GM11168 (cell line): Measurements from ENCODE around the gene AIRE.
"Not testable (repeated sequence)": the region's sequence is repeated elsewhere in the genome, so short reads cannot be mapped to it uniquely, and the experiment has no call there.

Experiments used
- in situ Hi-C: fragments of 300-500 bp; cut with MboI; formaldehyde crosslinking; loops from one replicate; pipeline ENCODE4 v1.12.0; 2022; ENCODE audit warnings: low sequenced_read_pairs; ENCODE audit not compliant: unreplicated experiment

The AIRE gene

DNA sequence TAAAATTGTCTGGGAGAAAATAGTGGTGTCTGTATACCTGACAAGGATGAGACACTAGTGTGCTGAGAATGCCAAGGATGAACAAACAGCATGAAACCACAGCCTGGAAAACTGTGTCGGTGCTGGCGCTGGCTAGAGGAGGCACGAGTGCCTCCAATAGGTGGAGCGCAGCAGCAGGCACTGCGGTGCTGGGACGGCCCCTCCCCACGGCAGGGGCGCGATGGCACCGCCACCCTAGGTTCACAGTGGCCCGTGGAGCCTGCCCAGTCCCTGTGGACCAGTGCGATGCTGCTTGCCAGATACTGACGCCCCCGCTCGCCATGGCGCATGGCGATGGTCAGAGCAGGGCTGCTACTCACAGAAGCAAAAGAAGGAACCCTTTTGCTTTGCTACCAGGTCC lies 46.7 kb downstream of the AIRE start:
- in situ Hi-C loops: no loop called here

DNA sequence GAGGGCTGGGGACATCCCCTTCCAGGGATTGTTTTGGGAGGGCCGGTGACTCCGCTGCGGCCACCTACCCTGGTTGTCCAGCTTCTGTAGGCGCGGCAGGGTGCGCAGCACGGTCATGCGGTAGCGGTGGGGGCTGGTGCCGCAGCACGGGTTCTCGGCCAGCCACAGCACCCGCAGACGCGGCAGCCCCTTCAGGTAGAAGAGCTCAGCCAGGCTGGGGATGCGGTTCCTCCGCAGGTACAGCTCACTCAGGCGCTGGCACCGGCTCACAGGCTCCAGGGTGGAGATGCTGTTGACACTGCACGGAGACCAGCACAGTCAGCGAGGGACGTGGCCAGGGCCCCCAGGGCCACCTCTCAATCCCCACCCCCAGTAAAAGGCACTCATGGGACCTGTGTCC lies 47.3 kb downstream of the AIRE start:
- in situ Hi-C loops: no loop called here

DNA sequence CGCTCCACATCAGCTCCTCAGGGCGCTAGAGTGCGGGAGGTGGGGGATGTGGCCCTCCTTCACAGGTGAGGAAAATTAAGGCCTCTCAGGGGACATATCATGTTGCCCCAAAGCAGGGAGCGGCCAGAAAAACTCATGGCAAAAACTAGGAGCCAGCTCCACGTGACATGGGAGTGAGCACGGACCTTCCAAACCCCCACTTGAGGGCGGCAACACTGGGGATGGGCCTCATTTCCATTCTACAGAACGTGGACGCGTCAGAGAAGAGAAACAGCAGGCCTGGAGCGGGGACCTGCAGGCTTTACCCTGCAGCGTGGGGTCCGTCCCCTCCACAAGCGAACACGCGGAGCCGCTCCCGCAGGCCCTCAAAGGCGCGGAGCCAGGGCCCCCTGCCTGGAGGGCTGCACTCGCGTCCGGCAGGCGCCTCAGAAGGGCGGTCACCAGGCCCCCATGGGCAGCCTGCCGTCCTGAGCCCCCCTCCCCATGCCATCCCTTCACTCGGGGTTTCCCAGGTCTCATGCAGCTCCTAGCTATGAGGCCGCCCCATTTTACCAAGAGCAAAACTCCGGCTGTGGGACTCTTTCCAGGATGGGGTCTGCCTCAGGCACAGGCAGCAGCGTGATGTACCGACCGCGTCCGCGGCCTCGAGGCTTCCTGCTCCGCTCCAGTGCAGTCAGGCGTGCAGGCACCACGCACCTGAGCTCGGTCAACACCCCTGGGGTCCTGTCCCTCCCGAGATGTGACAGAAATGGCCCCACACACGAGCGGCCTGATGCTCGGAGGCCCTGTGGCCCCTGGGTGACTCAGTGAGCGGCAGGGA lies 48.0 kb downstream of the AIRE start:
- in situ Hi-C loops: no loop called here

GRCh38 chr21:44334329-44335030 lies 48.8 kb downstream of the AIRE start:
- in situ Hi-C loops: no loop called here

- in situ Hi-C loops: no loop called here
These were observed 49.8 kb downstream of the AIRE start for GRCh38 chr21:44335266-44336059.

GRCh38 chr21:44337449-44337848 lies 51.8 kb downstream of the AIRE start:
- in situ Hi-C loops: no loop called here

DNA sequence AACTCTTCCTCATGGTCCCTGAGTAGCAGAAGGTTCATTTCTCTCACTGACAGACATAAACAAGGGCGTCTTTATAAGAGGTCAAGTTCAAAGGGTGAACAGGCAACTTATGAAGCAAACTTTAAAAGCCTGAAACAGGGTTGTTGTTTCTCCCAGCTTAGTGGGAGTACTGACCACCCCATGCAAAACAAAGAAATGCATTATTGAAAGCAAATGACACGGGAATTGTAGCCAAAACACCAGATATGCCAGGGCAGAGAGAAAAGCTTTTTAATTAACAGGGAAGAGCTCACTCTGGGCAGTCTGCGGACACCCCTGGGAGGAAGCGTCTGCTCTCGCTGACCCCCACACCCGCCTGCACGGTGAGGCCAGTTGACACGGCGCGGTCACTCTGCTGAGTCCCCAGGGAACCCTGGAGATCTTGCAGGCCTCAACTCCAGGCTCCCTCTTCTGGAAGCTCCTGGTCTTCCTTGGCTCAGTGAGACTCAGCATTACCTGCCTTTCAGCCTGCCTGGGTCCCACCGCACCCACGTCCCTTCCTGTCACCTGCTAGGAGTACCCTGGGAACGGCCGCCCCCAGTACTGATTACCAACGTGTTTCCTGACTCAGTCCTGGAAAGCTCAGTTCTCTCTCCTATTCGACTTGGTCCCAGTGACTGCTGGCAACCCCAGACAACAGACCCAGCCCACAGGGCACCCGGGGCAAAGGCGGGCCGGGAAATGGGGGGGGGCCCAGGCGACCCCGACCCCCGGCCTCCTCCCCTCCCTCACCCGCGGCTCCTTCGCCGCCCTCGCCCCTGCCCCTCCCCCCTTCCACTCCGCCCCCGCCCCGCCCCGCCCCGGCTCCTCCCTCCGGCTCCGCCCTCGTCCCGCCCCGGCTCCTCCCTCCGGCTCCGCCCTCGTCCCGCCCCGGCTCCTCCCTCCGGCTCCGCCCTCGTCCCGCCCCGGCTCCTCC lies 52.5 kb downstream of the AIRE start:
- in situ Hi-C loops: no loop called here

DNA sequence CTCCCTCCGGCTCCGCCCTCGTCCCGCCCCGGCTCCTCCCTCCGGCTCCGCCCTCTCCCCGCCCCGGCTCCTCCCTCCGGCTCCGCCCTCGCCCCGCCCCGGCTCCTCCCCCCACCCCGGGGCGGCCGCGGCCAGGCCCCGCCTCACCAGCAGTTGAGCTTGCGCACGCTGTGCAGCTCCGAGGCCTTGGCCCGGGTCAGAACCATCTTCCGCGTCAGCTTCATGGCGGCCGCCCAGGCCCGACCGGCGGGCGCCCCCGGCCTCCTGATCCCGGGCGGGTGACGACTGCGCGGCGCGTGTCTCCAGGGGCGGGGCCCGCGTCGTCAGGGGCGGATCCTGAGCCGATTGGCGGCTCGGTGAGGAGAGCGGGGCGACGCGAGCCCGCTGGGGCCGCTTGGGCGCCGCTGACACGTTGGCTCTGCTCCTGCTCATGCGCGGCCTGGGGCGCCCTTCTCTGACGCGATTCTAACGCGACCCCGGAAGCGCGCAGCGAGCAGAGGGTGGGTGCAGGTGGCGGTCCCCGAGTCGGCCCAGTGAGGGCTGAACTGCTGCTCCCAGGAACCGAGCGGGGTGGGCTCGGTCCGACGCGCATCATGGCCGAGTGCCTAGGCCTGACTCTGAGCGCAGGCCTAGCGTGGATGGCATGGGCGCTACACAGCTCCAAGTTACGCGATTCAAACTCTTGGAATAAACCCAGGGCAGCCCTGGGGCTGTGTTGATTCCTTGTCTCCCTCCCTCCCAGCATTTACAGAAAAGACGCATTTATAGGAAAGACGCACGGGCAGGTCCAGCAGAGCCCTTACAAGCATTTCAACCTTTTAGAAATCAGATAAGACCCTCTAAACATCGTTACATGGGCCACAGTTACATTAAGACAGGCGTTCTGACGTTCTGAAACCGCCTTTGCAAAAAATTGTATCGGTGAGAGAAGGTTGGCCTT lies 53.6 kb downstream of the AIRE start, which contains the start of gene CFAP410:
CFAP410 (minus strand) TSS at position 420 of the 940 bp plus-strand sequence; CDS start at position 224, 196 bp downstream.
- in situ Hi-C loops: no loop called here

DNA sequence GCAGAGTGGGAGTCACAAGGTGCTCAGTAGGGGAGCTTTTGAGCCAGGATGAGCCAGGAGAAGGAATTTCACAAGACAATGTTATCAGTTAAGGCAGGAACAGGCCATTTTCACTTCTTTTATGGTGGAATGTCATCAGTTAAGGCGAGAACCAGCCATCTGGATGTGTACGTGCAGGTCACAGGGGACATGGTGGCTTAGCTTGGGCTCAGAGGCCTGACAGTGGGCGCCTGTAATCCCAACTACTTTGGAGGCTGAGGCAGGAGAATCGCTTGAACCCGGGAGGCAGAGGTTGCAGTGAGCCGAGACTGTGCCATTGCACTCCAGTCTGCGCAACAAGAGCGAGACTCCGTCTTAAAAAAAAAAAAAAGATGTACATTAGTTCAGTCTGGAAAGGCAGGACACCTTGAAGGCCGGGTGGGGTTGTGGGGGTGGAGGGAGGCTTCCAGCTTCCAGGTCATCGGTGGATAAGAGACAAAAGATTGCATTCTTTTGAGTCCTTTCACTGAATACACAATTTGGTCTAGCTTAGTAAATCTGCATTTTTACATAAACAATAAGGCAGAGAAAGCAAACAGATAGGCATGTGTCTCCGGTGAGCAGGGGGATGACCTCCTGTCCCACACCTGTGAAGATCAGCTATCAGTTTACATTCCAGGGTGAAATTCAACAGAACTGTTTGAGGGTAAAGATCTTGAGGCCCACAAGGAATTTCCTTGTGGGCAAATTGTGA lies 56.2 kb downstream of the AIRE start:
- in situ Hi-C loops: not testable (repeated sequence)

GRCh38 chr21:44342981-44343380 lies 57.3 kb downstream of the AIRE start:
- in situ Hi-C loops: not testable (repeated sequence)

- in situ Hi-C loops: no loop called here
These were observed 59.0 kb downstream of the AIRE start for GRCh38 chr21:44344541-44345183.

DNA sequence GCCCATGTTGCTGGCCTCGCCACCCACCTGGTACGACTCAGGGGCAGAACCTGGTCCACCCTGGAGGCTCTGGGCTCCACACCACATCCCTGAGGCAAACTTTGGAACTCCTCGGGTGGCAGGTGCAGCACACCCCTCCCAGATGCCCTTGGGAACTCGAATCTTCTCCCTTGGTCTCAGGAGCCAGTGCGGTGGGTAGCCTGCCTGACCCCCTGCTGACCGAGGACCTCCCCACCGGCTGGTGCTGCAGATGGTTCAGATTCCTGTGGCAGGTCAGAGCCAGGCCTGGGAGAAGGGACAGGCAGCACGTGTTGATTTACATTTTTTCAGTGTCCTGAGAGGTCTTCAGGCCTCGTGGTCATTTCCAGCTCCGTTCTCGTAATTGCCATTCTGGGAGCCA lies 59.8 kb downstream of the AIRE start:
- in situ Hi-C loops: no loop called here

- in situ Hi-C loops: no loop called here
These were observed 62.3 kb downstream of the AIRE start for GRCh38 chr21:44347911-44348451.
